Measurements from ENCODE around the gene NEU1. TPM values are rescaled to one million over a fixed set of nuclear protein-coding genes. Genes with fewer than 3 reads are reported as not detected.
"Not testable (repeated sequence)": the region's sequence is repeated elsewhere in the genome, so short reads cannot be mapped to it uniquely, and the experiment has no call there.

Gene NEU1
- total RNA-seq, 1 experiment from 2014 or later = 34.3 TPM

DNA sequence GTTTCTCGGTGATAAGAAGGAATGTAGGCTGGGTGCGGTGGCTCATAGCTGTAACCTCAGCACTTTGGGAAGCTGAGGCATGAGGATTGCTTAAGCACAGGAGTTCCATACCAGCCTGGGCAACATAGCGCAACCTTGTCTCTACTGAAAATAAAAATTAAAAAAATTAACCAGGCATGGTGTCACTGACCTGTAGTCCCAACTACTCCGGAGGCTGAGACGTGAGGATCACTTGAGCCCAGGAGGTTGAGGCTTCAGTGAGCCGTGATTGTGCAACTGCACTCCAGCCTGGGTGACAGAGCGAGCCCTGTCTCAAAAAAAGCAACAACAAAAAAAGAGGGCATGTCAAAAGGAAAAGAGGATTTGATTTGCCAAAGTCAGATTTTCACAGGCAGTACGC, 3.9 kb downstream of the NEU1 start:
- no peak overlapping the region for H3K27ac ChIP-seq (ENCODE audit: low read depth, low read length, poor library complexity, severe bottlenecking)
- no peaks in the 10 kb centered on the region for H3K4me1 ChIP-seq (ENCODE audit: insufficient read depth, low read length, poor library complexity, severe bottlenecking)
- POLR2A ChIA-PET (ENCODE audit: low non-redundant PET) = no interaction called here
- H3K9me3 ChIP-seq (ENCODE audit: low read depth, low read length, poor library complexity, severe bottlenecking) = no peaks in the 10 kb centered on the region
- intact Hi-C loops (cut with micrococcal nuclease; ENCODE audit: unreplicated experiment) = no loop called here
- H3K27me3 ChIP-seq (replicated peaks; ENCODE audit: insufficient read depth, low read depth, low read length, poor library complexity) = no peaks in the 10 kb centered on the region
- H3K36me3 ChIP-seq (ENCODE audit: insufficient read depth, low read length, poor library complexity, severe bottlenecking) = peaks cover 6% of the 10 kb centered on the region
- H3K4me3 ChIP-seq (ENCODE audit: low read depth, low read length, poor library complexity, severe bottlenecking) = no peak overlapping the region
- TF ChIP-seq, protein P1, sequence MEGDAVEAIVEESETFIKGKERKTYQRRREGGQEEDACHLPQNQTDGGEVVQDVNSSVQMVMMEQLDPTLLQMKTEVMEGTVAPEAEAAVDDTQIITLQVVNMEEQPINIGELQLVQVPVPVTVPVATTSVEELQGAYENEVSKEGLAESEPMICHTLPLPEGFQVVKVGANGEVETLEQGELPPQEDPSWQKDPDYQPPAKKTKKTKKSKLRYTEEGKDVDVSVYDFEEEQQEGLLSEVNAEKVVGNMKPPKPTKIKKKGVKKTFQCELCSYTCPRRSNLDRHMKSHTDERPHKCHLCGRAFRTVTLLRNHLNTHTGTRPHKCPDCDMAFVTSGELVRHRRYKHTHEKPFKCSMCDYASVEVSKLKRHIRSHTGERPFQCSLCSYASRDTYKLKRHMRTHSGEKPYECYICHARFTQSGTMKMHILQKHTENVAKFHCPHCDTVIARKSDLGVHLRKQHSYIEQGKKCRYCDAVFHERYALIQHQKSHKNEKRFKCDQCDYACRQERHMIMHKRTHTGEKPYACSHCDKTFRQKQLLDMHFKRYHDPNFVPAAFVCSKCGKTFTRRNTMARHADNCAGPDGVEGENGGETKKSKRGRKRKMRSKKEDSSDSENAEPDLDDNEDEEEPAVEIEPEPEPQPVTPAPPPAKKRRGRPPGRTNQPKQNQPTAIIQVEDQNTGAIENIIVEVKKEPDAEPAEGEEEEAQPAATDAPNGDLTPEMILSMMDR (conservative IDR thresholded peaks at IDR 0.05; ENCODE audit: low read depth, low read length) = no peak
- no peak for TF ChIP-seq EZH2 (IDR thresholded peaks at IDR 0.05; ENCODE audit: borderline replicate concordance, low read depth, low read length, poor library complexity, severe bottlenecking)
- DNase-seq (ENCODE audit: low spot score) = no peak
- CTCF ChIA-PET = no interaction called here
- no TSS peak for BruUV-seq (replicated peaks)

DNA sequence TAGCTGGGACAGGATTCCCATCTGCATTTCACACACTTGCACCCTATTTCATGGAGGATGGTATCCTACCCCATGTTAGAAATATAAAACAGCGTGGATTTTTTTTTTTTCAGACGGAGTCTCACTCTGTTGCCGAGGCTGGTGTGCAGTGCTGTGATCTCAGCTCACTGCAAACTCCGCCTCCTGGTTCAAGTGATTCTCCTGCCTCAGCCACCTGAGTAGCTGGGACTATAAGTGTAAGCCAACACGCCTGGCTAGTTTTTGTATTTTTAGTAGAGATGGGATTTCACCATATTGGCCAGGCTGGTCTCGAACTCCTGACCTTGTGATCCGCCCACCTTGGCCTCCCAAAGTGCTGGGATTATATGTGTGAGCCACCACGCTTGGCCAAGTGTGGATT, 4.8 kb downstream of the NEU1 start:
- H3K27me3 ChIP-seq (replicated peaks; ENCODE audit: insufficient read depth, low read depth, low read length, poor library complexity); CTCF ChIA-PET; intact Hi-C loops (cut with micrococcal nuclease; ENCODE audit: unreplicated experiment); H3K36me3 ChIP-seq (ENCODE audit: insufficient read depth, low read length, poor library complexity, severe bottlenecking); H3K4me3 ChIP-seq (ENCODE audit: low read depth, low read length, poor library complexity, severe bottlenecking); DNase-seq (ENCODE audit: low spot score); H3K9me3 ChIP-seq (ENCODE audit: low read depth, low read length, poor library complexity, severe bottlenecking); BruUV-seq (replicated peaks); H3K27ac ChIP-seq (ENCODE audit: low read depth, low read length, poor library complexity, severe bottlenecking); H3K4me1 ChIP-seq (ENCODE audit: insufficient read depth, low read length, poor library complexity, severe bottlenecking): not testable (repeated sequence)
- POLR2A ChIA-PET (ENCODE audit: low non-redundant PET) = interaction anchor here (0.6 kb wide), 1 partner anchor 1853 kb away, joined by 3 read pairs; no protein-coding TSS in a partner anchor

DNA sequence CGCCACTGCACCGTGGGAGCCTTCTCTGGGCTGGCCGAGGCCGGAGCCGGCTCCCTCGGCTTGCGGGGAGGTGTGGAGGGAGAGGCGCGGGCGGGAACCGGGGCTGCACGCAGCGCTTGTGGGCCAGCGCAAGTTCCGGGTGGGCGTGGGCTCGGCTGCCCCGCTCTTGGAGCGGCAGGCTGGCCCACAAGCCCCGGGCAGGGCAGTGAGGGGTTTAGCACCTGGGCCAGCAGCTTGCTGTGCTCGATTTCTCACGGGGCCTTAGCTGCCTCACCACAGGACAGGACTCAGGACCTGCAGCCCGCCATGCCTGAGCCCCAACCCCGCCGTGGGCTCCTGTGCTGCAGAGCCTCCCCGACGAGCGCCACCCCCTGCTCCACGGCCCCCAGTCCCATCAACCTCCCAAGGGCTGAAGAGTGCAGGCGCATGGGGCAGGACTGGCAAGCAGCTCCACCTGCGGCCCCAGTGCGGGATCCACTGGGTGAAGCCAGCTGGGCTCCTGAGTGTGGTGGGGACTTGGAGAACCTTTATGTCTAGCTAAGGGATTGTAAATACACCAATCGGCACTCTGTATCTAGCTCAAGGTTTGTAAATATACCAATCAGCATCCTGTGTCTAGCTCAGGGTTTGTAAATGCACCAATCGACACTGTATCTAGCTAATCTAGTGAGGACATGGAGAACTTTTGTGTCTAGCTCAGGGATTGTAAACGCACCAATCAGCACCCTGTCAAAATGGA, 10.5 kb downstream of the NEU1 start:
- BruUV-seq (replicated peaks); intact Hi-C loops (cut with micrococcal nuclease; ENCODE audit: unreplicated experiment); H3K27ac ChIP-seq (ENCODE audit: low read depth, low read length, poor library complexity, severe bottlenecking): not testable (repeated sequence)

DNA sequence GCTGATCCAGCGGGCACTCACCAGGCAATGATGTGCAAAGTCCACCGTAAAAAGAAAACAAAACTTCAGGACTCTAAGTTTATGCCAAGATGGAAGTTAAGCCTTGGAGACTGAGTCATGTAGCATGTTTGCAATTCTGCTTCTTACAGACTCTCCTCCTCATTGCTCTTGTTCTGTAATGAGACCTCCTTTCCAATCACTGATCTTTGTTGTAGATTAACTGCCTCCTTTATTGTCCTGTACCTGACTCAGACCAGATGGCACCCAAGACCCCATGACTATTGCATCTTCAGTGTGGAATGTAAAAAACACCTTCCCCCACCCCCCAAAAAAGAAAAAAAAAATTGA, 11.2 kb downstream of the NEU1 start:
- TF ChIP-seq, protein P1 (conservative IDR thresholded peaks at IDR 0.05; ENCODE audit: low read depth, low read length) = no peak
- no peak for TF ChIP-seq EZH2 (IDR thresholded peaks at IDR 0.05; ENCODE audit: borderline replicate concordance, low read depth, low read length, poor library complexity, severe bottlenecking)
- ChIA-PET CTCF (no interaction called here), POLR2A (ENCODE audit: low non-redundant PET) (no interaction called here)
- no peaks in the 10 kb centered on the region for H3K9me3 ChIP-seq (ENCODE audit: low read depth, low read length, poor library complexity, severe bottlenecking)
- no TSS peak for BruUV-seq (replicated peaks)
- H3K4me1 ChIP-seq (ENCODE audit: insufficient read depth, low read length, poor library complexity, severe bottlenecking) = no peaks in the 10 kb centered on the region
- no peak overlapping the region for H3K27ac ChIP-seq (ENCODE audit: low read depth, low read length, poor library complexity, severe bottlenecking)
- no peaks in the 10 kb centered on the region for H3K27me3 ChIP-seq (replicated peaks; ENCODE audit: insufficient read depth, low read depth, low read length, poor library complexity)
- H3K36me3 ChIP-seq (ENCODE audit: insufficient read depth, low read length, poor library complexity, severe bottlenecking) = no peaks in the 10 kb centered on the region
- no peak for DNase-seq (ENCODE audit: low spot score)
- H3K4me3 ChIP-seq (ENCODE audit: low read depth, low read length, poor library complexity, severe bottlenecking) = no peak overlapping the region
- intact Hi-C loops (cut with micrococcal nuclease; ENCODE audit: unreplicated experiment) = no loop called here

More for the DNA sequence above, 10.5 kb downstream of the NEU1 start:
- H3K27me3 ChIP-seq (replicated peaks; ENCODE audit: insufficient read depth, low read depth, low read length, poor library complexity); DNase-seq (ENCODE audit: low spot score); POLR2A ChIA-PET (ENCODE audit: low non-redundant PET); H3K36me3 ChIP-seq (ENCODE audit: insufficient read depth, low read length, poor library complexity, severe bottlenecking); H3K9me3 ChIP-seq (ENCODE audit: low read depth, low read length, poor library complexity, severe bottlenecking); CTCF ChIA-PET; H3K4me1 ChIP-seq (ENCODE audit: insufficient read depth, low read length, poor library complexity, severe bottlenecking); H3K4me3 ChIP-seq (ENCODE audit: low read depth, low read length, poor library complexity, severe bottlenecking): not testable (repeated sequence)

All from A673 (cell line).